Caco-2 (cell line): ENCODE measurements around the gene IL16. TPM values are rescaled to one million over a fixed set of nuclear protein-coding genes. Genes with fewer than 3 reads are reported as not detected.

ENCODE experiments used
- BruUV-seq: library from RNA; stranded (reverse); fragments of 400-500 nt; replicated peaks from 2 replicates; lab custom pipeline; 2021; lab: Mats Ljungman, UMichigan
- CTCF ChIA-PET: fragments of 300-600 bp; sonication (Branson Sonifier 250); formaldehyde crosslinking; loops from one replicate; lab custom pipeline; 2022; ENCODE audit warnings: antibody characterized with exemption; lab: Charles Lee
- POLR2A ChIA-PET: fragments of 300-600 bp; sonication (Branson Sonifier 250); formaldehyde crosslinking; loops from one replicate; lab custom pipeline; 2022; ENCODE audit warnings: antibody characterized with exemption; lab: Charles Lee
- DNase-seq, 2 experiments: peaks; one replicate each; pipeline versions ENCODE4 v3.0.0 to v3.0.0-alpha.2; 2020 to 2022
- H3K27me3 ChIP-seq: replicated peaks from 2 replicates; pipeline ENCODE4 v1.6.0; 2011; ENCODE audit warnings: low read length; ENCODE audit not compliant: control insufficient read depth, insufficient read depth
- H3K36me3 ChIP-seq: 2 replicates; pipeline ENCODE4 v1.5.1; 2011; ENCODE audit warnings: low read length; ENCODE audit not compliant: control insufficient read depth, insufficient read depth
- H3K4me1 ChIP-seq: fragments of 250-450 bp; sonication (Bioruptor Pico); 2 replicates; pipeline ENCODE4 v1.5.1; 2020; ENCODE audit warnings: mild to moderate bottlenecking
- H3K4me3 ChIP-seq: 2 replicates; pipeline ENCODE4 v1.5.1; 2011; ENCODE audit warnings: low read depth, mild to moderate bottlenecking, control low read depth, low read length
- H3K9me3 ChIP-seq: fragments of 250-450 bp; sonication (Bioruptor Pico); 2 replicates; pipeline ENCODE4 v1.5.1; 2020; ENCODE audit warnings: mild to moderate bottlenecking, moderate library complexity
- H3K27ac Mint-ChIP-seq: one replicate; pipeline ENCODE4 v1.8.0; 2022; ENCODE audit warnings: mixed read lengths; ENCODE audit not compliant: unreplicated experiment
- H3K27me3 Mint-ChIP-seq: one replicate; pipeline ENCODE4 v1.8.0; 2022; ENCODE audit warnings: mixed read lengths; ENCODE audit not compliant: insufficient read depth, unreplicated experiment
- H3K36me3 Mint-ChIP-seq: one replicate; pipeline ENCODE4 v1.8.0; 2022; ENCODE audit warnings: mild to moderate bottlenecking, mixed read lengths; ENCODE audit not compliant: insufficient read depth, unreplicated experiment
- H3K4me1 Mint-ChIP-seq: one replicate; pipeline ENCODE4 v1.8.0; 2022; ENCODE audit warnings: low read depth, mixed read lengths; ENCODE audit not compliant: unreplicated experiment
- H3K4me3 Mint-ChIP-seq: one replicate; pipeline ENCODE4 v1.8.0; 2022; ENCODE audit warnings: mild to moderate bottlenecking, moderate library complexity, mixed read lengths; ENCODE audit not compliant: unreplicated experiment
- H3K9me3 Mint-ChIP-seq: one replicate; pipeline ENCODE4 v1.8.0; 2022; ENCODE audit warnings: mixed read lengths; ENCODE audit not compliant: unreplicated experiment
- intact Hi-C: fragments of 100-400 bp; cut with micrococcal nuclease; formaldehyde crosslinking; loops from one replicate; pipeline ENCODE4 v1.10.0; 2022; ENCODE audit not compliant: unreplicated experiment
- total RNA-seq: library from RNA; stranded (reverse); gene quantifications from 2 replicates; pipeline ENCODE4 v1.2.3, GENCODE V29; 2022
- TF ChIP-seq, protein P1 (sequence below), 2 experiments: fragments of 200-600 bp in 1 of 2; IDR thresholded peaks; 1 replicate in 1 of 2; 2 replicates in 1 of 2; pipeline versions ENCODE4 v1.5.1 to v1.8.0; 2011 to 2022; ENCODE audit warnings: antibody characterized with exemption in 1 of 2, control low read depth in 1 of 2, inconsistent platforms in 1 of 2, low read depth in 1 of 2, low read length in 1 of 2, mild to moderate bottlenecking in 1 of 2, moderate library complexity in 1 of 2; ENCODE audit not compliant: insufficient read depth in 1 of 2, severe bottlenecking in 1 of 2, unreplicated experiment in 1 of 2

Gene IL16
- total RNA-seq, 1 experiment from 2014 or later, result not detected

DNA sequence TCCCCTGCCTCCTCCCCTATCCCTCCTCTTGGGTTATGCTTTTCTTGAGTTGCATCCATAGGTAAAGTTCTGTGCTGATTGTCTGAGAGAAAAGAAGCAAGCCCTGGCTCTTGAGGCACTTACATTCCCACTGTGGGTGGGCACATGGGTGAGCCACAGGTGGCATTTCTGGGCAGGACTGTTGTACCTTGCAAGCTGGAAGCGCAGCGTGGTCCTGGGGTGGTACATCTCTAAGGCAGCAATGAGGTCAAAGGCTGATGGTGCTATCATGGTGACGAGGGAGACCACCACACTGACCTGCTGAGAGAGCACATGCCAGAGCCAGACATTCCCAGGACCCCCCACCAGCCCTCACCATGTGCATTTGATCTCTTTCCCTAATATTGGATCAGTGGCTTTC is 152.6 kb downstream of the IL16 start:
- Mint-ChIP-seq H3K9me3 (no peaks in the 10 kb centered on the region), H3K4me3 (no peak overlapping the region), H3K36me3 (no peaks in the 10 kb centered on the region), H3K4me1 (no peaks in the 10 kb centered on the region), H3K27ac (no peak overlapping the region), H3K27me3 (peaks cover 4% of the 10 kb centered on the region)
- Histone ChIP-seq H3K27me3 (no peaks in the 10 kb centered on the region), H3K4me3 (no peak overlapping the region), H3K36me3 (no peaks in the 10 kb centered on the region), H3K9me3 (no peaks in the 10 kb centered on the region), H3K4me1 (no peaks in the 10 kb centered on the region)
- intact Hi-C loops, result no loop called here
- TF ChIP-seq, protein P1, sequence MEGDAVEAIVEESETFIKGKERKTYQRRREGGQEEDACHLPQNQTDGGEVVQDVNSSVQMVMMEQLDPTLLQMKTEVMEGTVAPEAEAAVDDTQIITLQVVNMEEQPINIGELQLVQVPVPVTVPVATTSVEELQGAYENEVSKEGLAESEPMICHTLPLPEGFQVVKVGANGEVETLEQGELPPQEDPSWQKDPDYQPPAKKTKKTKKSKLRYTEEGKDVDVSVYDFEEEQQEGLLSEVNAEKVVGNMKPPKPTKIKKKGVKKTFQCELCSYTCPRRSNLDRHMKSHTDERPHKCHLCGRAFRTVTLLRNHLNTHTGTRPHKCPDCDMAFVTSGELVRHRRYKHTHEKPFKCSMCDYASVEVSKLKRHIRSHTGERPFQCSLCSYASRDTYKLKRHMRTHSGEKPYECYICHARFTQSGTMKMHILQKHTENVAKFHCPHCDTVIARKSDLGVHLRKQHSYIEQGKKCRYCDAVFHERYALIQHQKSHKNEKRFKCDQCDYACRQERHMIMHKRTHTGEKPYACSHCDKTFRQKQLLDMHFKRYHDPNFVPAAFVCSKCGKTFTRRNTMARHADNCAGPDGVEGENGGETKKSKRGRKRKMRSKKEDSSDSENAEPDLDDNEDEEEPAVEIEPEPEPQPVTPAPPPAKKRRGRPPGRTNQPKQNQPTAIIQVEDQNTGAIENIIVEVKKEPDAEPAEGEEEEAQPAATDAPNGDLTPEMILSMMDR (IDR thresholded peaks at IDR 0.05; ENCODE audit: insufficient read depth in 1 of 2, low read depth in 1 of 2, low read length in 1 of 2, severe bottlenecking in 1 of 2, unreplicated experiment in 1 of 2), result no peak
- ChIA-PET CTCF (no interaction called here), POLR2A (no interaction called here)
- BruUV-seq, result no TSS peak
- DNase-seq, result no peak

DNA sequence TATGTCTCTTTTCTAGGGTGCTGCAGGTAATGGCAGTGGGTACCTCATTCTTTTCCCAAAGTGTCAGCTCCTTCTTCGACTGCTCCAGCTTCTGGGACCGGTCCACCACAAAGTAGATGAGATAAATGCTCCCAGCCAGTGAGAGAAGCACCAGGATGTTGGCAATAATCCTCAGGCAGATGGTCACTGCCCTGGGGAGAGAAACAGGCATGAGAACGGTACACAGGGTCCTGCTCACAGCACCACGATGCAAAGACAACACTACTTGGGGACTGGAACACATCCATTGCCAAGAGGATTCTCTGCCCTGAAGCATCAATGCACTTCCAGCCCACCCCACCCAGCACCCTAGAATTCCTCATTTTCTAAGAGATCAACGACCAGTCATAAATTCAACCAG is 155.0 kb downstream of the IL16 start:
- no peaks in the 10 kb centered on the region for H3K4me1 Mint-ChIP-seq
- Histone ChIP-seq H3K9me3 (no peaks in the 10 kb centered on the region), H3K4me1 (no peaks in the 10 kb centered on the region), H3K4me3 (no peak overlapping the region), H3K27me3 (no peaks in the 10 kb centered on the region), H3K36me3 (no peaks in the 10 kb centered on the region)
- TF ChIP-seq, protein P1 (IDR thresholded peaks at IDR 0.05; ENCODE audit: insufficient read depth in 1 of 2, low read depth in 1 of 2, low read length in 1 of 2, severe bottlenecking in 1 of 2, unreplicated experiment in 1 of 2), result no peak
- no peak for DNase-seq
- ChIA-PET CTCF (no interaction called here), POLR2A (no interaction called here)
- H3K9me3 Mint-ChIP-seq, result no peaks in the 10 kb centered on the region
- H3K27ac Mint-ChIP-seq, result no peak overlapping the region
- H3K36me3 Mint-ChIP-seq, result no peaks in the 10 kb centered on the region
- no peak overlapping the region for H3K4me3 Mint-ChIP-seq
- intact Hi-C loops, result no loop called here
- H3K27me3 Mint-ChIP-seq, result peaks cover 8% of the 10 kb centered on the region
- no TSS peak for BruUV-seq

DNA sequence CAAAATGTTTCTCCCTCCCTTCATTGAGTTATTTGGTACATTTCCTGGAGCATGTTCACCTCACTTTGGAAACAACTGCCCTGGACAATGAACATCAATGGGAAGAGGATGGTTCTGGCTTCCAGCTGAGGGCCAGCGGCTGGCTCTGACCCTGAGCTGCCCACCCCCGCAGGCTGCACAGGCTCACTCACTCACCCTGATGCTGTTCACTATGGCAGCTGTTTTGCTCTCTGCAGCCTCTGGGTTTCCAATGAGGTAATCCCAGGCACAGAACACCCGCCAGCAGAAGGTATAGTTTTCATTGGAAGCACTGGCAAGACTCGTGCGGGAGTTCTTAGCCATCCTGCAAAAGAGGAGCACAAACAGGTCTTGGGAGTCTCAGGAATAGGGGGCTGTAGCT is 159.6 kb downstream of the IL16 start:
- Mint-ChIP-seq H3K27ac (no peak overlapping the region), H3K4me1 (no peaks in the 10 kb centered on the region), H3K9me3 (no peaks in the 10 kb centered on the region), H3K4me3 (no peak overlapping the region), H3K27me3 (peaks cover 5% of the 10 kb centered on the region), H3K36me3 (no peaks in the 10 kb centered on the region)
- intact Hi-C loops, result loop anchor here (5.0 kb wide), 1 partner anchor 34 kb away; the partner anchor contains the start of gene STARD5
- Histone ChIP-seq H3K9me3 (no peaks in the 10 kb centered on the region), H3K27me3 (no peaks in the 10 kb centered on the region), H3K4me1 (no peaks in the 10 kb centered on the region), H3K36me3 (no peaks in the 10 kb centered on the region), H3K4me3 (no peak overlapping the region)
- ChIA-PET POLR2A (no interaction called here), CTCF (no interaction called here)
- TF ChIP-seq, protein P1 (IDR thresholded peaks at IDR 0.05; ENCODE audit: insufficient read depth in 1 of 2, low read depth in 1 of 2, low read length in 1 of 2, severe bottlenecking in 1 of 2, unreplicated experiment in 1 of 2), result no peak
- BruUV-seq, result no TSS peak
- DNase-seq, result no peak
